Measurements from ENCODE around the gene NDUFS3. TPM values are rescaled to one million over a fixed set of nuclear protein-coding genes. Genes with fewer than 3 reads are reported as not detected.
A peak's percentile ranks its signal among the peaks of the same experiment; 100 is the strongest.
"Not testable (repeated sequence)": the region's sequence is repeated elsewhere in the genome, so short reads cannot be mapped to it uniquely, and the experiment has no call there.

NDUFS3 gene
- total and polyA plus RNA-seq, 8 donors = 76.2 to 105 (median 102) TPM

GRCh38 chr11:47558695-47559094, 20.2 kb upstream of the NDUFS3 start:
- Histone ChIP-seq H3K4me3 (no peak overlapping the region), H3K9me3 (no peaks in the 10 kb centered on the region)

GRCh38 chr11:47560426-47560825, 18.4 kb upstream of the NDUFS3 start:
- Histone ChIP-seq H3K4me3 (no peak overlapping the region), H3K27ac (no peak overlapping the region), H3K36me3 (no peaks in the 10 kb centered on the region), H3K27me3 (no peaks in the 10 kb centered on the region), H3K9me3 (no peaks in the 10 kb centered on the region), H3K4me1 (peaks cover 5 to 18% of the 10 kb centered on the region in 2 donors)
- DNase-seq (no peak), ATAC-seq (no peak)
- intact Hi-C loops (cut with DNase I) = loop anchor here in 1 of 2 donors (10.0 kb wide), 1 partner anchor 76 kb away; no protein-coding TSS in a partner anchor
- TF ChIP-seq CTCF (IDR thresholded peaks at IDR 0.05) = no peak

More at GRCh38 chr11:47558695-47559094, 20.2 kb upstream of the NDUFS3 start:
- H3K27ac ChIP-seq = no peak overlapping the region
- TF ChIP-seq CTCF (IDR thresholded peaks at IDR 0.05) = no peak
- peaks cover 0 to 8% of the 10 kb centered on the region in 2 donors for H3K4me1 ChIP-seq
- ATAC-seq = no peak
- intact Hi-C loops (cut with DNase I) = loop anchor here in 1 of 2 donors (10.0 kb wide), 1 partner anchor 74 kb away; no protein-coding TSS in a partner anchor
- no peaks in the 10 kb centered on the region for H3K27me3 ChIP-seq
- H3K36me3 ChIP-seq = no peaks in the 10 kb centered on the region
- DNase-seq = no peak

- H3K36me3 ChIP-seq, H3K4me3 ChIP-seq, H3K27me3 ChIP-seq, ATAC-seq, DNase-seq, H3K27ac ChIP-seq, H3K9me3 ChIP-seq: not testable (repeated sequence)
- peaks cover 5 to 32% of the 10 kb centered on the region in 2 donors for H3K4me1 ChIP-seq
- intact Hi-C loops (cut with DNase I) = loop anchor here in 1 of 2 donors (10.0 kb wide), 1 partner anchor 78 kb away; no protein-coding TSS in a partner anchor
Observed at GRCh38 chr11:47562393-47562792, 16.5 kb upstream of the NDUFS3 start.

- H3K36me3 ChIP-seq, H3K27me3 ChIP-seq, ATAC-seq, DNase-seq, H3K9me3 ChIP-seq, H3K27ac ChIP-seq: not testable (repeated sequence)
- Histone ChIP-seq H3K4me1 (peaks cover 5 to 32% of the 10 kb centered on the region in 2 donors), H3K4me3 (peak overlapping the region in 1 of 2 donors; percentile 90)
- intact Hi-C loops (cut with DNase I) = loop anchor here in 1 of 2 donors (10.0 kb wide), 1 partner anchor 80 kb away; no protein-coding TSS in a partner anchor
Observed at GRCh38 chr11:47564366-47564765, 14.5 kb upstream of the NDUFS3 start.

GRCh38 chr11:47564933-47565339, 13.9 kb upstream of the NDUFS3 start:
- peak overlapping the region; percentile 72 to 82 for H3K27ac ChIP-seq
- intact Hi-C loops (cut with DNase I) = loop anchor here in 1 of 2 donors (10.0 kb wide), 1 partner anchor 80 kb away; no protein-coding TSS in a partner anchor
- H3K9me3 ChIP-seq = no peaks in the 10 kb centered on the region
- TF ChIP-seq CTCF (IDR thresholded peaks at IDR 0.05) = no peak
- H3K36me3 ChIP-seq = peaks cover 0 to 8% of the 10 kb centered on the region in 2 donors
- H3K4me1 ChIP-seq = peaks cover 5 to 32% of the 10 kb centered on the region in 2 donors
- DNase-seq = no peak
- peak overlapping the region; percentile 90 to 96 for H3K4me3 ChIP-seq
- no peaks in the 10 kb centered on the region for H3K27me3 ChIP-seq
- ATAC-seq = peak; percentile 21

GRCh38 chr11:47565340-47566148, 13.3 kb upstream of the NDUFS3 start, which contains the start of gene PTPMT1:
Gene PTPMT1 (plus strand): TSS chr11:47565599. CDS start chr11:47565623, 24 bp downstream.
- Histone ChIP-seq H3K27ac (peak within 1 kb of the TSS; percentile 72 to 82), H3K4me1 (peaks cover 5 to 28% of the 10 kb centered on the region in 2 donors), H3K9me3 (no peaks in the 10 kb centered on the region), H3K4me3 (peak within 1 kb of the TSS; percentile 90 to 96), H3K27me3 (no peaks in the 10 kb centered on the region), H3K36me3 (peaks cover 0 to 14% of the 10 kb centered on the region in 2 donors)
- ATAC-seq = peak; percentile 96
- intact Hi-C loops (cut with DNase I) = loop anchor here in 1 of 2 donors (10.0 kb wide), 1 partner anchor 81 kb away; no protein-coding TSS in a partner anchor
- TF ChIP-seq CTCF (IDR thresholded peaks at IDR 0.05) = no peak
- peak; percentile 56 to 94 (median 78) for DNase-seq

Measured in left lung (tissue), 10 donors.